Panc1 (cell line): ENCODE results near the gene NOP10. TPM values are rescaled to one million over a fixed set of nuclear protein-coding genes. Genes with fewer than 3 reads are reported as not detected.

Source experiments
- ATAC-seq: fragments of 200-7000 bp; cut with Tn5 transposase; 2 replicates; pipeline ENCODE4 v1.9.1; 2020; ENCODE audit warnings: mild to moderate bottlenecking, moderate library complexity
- BruUV-seq: library from RNA; stranded (reverse); fragments of 400-500 nt; replicated peaks from 2 replicates; lab custom pipeline; 2021; lab: Mats Ljungman, UMichigan
- CTCF ChIA-PET: fragments of 300-600 bp; sonication (Branson Sonifier 250); formaldehyde crosslinking; loops from one replicate; lab custom pipeline; 2022; ENCODE audit warnings: antibody characterized with exemption; lab: Charles Lee
- POLR2A ChIA-PET: fragments of 300-600 bp; sonication (Branson Sonifier 250); formaldehyde crosslinking; loops from one replicate; lab custom pipeline; 2022; ENCODE audit warnings: antibody characterized with exemption; lab: Charles Lee
- DNase-seq: peaks from one replicate; pipeline ENCODE4 v3.0.0-alpha.2; 2010; ENCODE audit warnings: low read depth, low spot score
- H3K27ac ChIP-seq: 2 replicates; pipeline ENCODE4 v1.5.1; 2011; ENCODE audit warnings: mild to moderate bottlenecking, low read length, inconsistent platforms
- H3K27me3 ChIP-seq: fragments of 200-500 bp; sonication (Bioruptor generic); 2 replicates; pipeline ENCODE4 v1.6.0; 2014; ENCODE audit warnings: low read length, inconsistent platforms; ENCODE audit not compliant: control insufficient read depth, insufficient read depth
- H3K36me3 ChIP-seq: fragments of 200-500 bp; sonication (Bioruptor generic); 2 replicates; pipeline ENCODE4 v1.5.1; 2014; ENCODE audit warnings: inconsistent platforms, mild to moderate bottlenecking, low read length, moderate library complexity; ENCODE audit not compliant: control insufficient read depth, insufficient read depth
- H3K4me1 ChIP-seq: 2 replicates; pipeline ENCODE4 v1.5.1; 2011; ENCODE audit warnings: inconsistent platforms, mild to moderate bottlenecking, low read length, moderate library complexity; ENCODE audit not compliant: control insufficient read depth, insufficient read depth
- H3K4me3 ChIP-seq, 2 experiments: 2 replicates each; pipeline ENCODE4 v1.5.1; 2011 to 2012; ENCODE audit warnings: low read depth in 2 of 2, low read length in 2 of 2, mild to moderate bottlenecking in 2 of 2, inconsistent platforms in 1 of 2, moderate library complexity in 1 of 2
- H3K9me3 ChIP-seq: fragments of 200-500 bp; sonication (Bioruptor generic); 2 replicates; pipeline ENCODE4 v1.5.1; 2014; ENCODE audit warnings: low read depth, mild to moderate bottlenecking, inconsistent platforms, low read length, moderate library complexity; ENCODE audit not compliant: control insufficient read depth, insufficient read depth
- CTCF ChIP-seq: fragments of 450-650 bp; IDR thresholded peaks from 2 replicates; pipeline ENCODE4 v1.5.1; 2017; ENCODE audit warnings: mild to moderate bottlenecking
- POLR2AphosphoS5 ChIP-seq: IDR thresholded peaks from 2 replicates; pipeline ENCODE4 v1.6.1; 2012; ENCODE audit warnings: mild to moderate bottlenecking, low read depth, low read length, moderate library complexity
- REST ChIP-seq, 2 experiments: IDR thresholded peaks; 2 replicates each; pipeline ENCODE4 v1.6.1; 2011 to 2012; ENCODE audit warnings: low read depth in 2 of 2, control low read depth in 1 of 2, low read length in 1 of 2, mild to moderate bottlenecking in 1 of 2, moderate library complexity in 1 of 2; ENCODE audit not compliant: insufficient read depth in 1 of 2
- SIN3A ChIP-seq: IDR thresholded peaks from 2 replicates; pipeline ENCODE4 v1.6.1; 2012; ENCODE audit warnings: low read depth, mild to moderate bottlenecking, low read length, moderate library complexity, borderline replicate concordance; ENCODE audit not compliant: insufficient read depth
- TCF7L2 ChIP-seq: IDR thresholded peaks from 2 replicates; pipeline ENCODE4 v1.6.1; 2011; ENCODE audit warnings: mild to moderate bottlenecking, low read depth, low read length, inconsistent platforms
- in situ Hi-C: cut with HindIII; loops from 2 replicates; pipeline ENCODE4 v1.10.0; 2016; ENCODE audit warnings: low sequenced_read_pairs, low pct_unique_long_range_greater_than_20kb
- intact Hi-C: fragments of 100-400 bp; cut with micrococcal nuclease; formaldehyde crosslinking; loops from one replicate; pipeline ENCODE4 v1.10.0; 2022; ENCODE audit not compliant: unreplicated experiment
- total RNA-seq: library from RNA; stranded (reverse); gene quantifications from one replicate; pipeline ENCODE4 v1.2.1, GENCODE V29; 2021; ENCODE audit not compliant: unreplicated experiment

NOP10 gene
- total RNA-seq, 1 experiment from 2014 or later: 306 TPM

GRCh38 chr15:34349769-34350168 is 6.8 kb upstream of the NOP10 start:
- intact Hi-C loops: no loop called here
- DNase-seq (no peak), ATAC-seq (no peak)
- ChIA-PET POLR2A (no interaction called here), CTCF (interaction anchor here (0.6 kb wide), 1 partner anchor 139 kb away, joined by 7 read pairs; no protein-coding TSS in a partner anchor)
- no peaks in the 10 kb centered on the region for H3K9me3 ChIP-seq
- H3K36me3 ChIP-seq: no peaks in the 10 kb centered on the region
- no peak overlapping the region for H3K27ac ChIP-seq
- H3K4me3 ChIP-seq: no peak overlapping the region
- TF ChIP-seq TCF7L2: no peak
- no peak for TF ChIP-seq CTCF
- TF ChIP-seq SIN3A: no peak
- no peak for TF ChIP-seq REST (IDR thresholded peaks at IDR 0.05; ENCODE audit: insufficient read depth in 1 of 2, low read depth in 2 of 2, low read length in 1 of 2)
- TF ChIP-seq POLR2AphosphoS5: no peak
- no TSS peak for BruUV-seq
- no peaks in the 10 kb centered on the region for H3K4me1 ChIP-seq
- in situ Hi-C loops: no loop called here
- no peaks in the 10 kb centered on the region for H3K27me3 ChIP-seq

- in situ Hi-C loops (no loop called here), intact Hi-C loops (no loop called here)
- ATAC-seq (no peak), DNase-seq (no peak)
- no TSS peak for BruUV-seq
- POLR2A ChIA-PET: no interaction called here
- H3K4me1 ChIP-seq: no peaks in the 10 kb centered on the region
- no peak overlapping the region for H3K4me3 ChIP-seq
- H3K27ac ChIP-seq: no peak overlapping the region
- H3K9me3 ChIP-seq: no peaks in the 10 kb centered on the region
- H3K36me3 ChIP-seq: no peaks in the 10 kb centered on the region
- H3K27me3 ChIP-seq: no peaks in the 10 kb centered on the region
- CTCF ChIA-PET: no interaction called here
- no peak for TF ChIP-seq SIN3A
- TF ChIP-seq CTCF: no peak
- no peak for TF ChIP-seq REST (IDR thresholded peaks at IDR 0.05; ENCODE audit: insufficient read depth in 1 of 2, low read depth in 2 of 2, low read length in 1 of 2)
- TF ChIP-seq POLR2AphosphoS5: no peak
- TF ChIP-seq TCF7L2: no peak
Observed at GRCh38 chr15:34348735-34349300, 5.9 kb upstream of the NOP10 start.
